Left cardiac atrium (tissue), 4 donors: ENCODE data around the gene SLC35E1. TPM values are rescaled to one million over a fixed set of nuclear protein-coding genes. Genes with fewer than 3 reads are reported as not detected.
A peak's percentile ranks its signal among the peaks of the same experiment; 100 is the strongest.

Source experiments
- ATAC-seq, 2 donors: fragments of 200-7000 bp; cut with Tn5 transposase; one replicate each; pipeline ENCODE4 v1.9.1; 2020; ENCODE audit warnings: mild to moderate bottlenecking in 2 of 2, moderate library complexity in 2 of 2
- DNase-seq: peaks from one replicate; pipeline ENCODE4 v3.0.0-alpha.2; 2020
- intact Hi-C, 2 donors: fragments of 100-400 bp; cut with DNase I; formaldehyde crosslinking; loops; one replicate each; pipeline versions ENCODE4 v1.14.1 to v1.15.1; 2022 to 2023
- total RNA-seq, 2 donors: library from RNA; stranded (reverse); fragmentation: NEBNext Ultra II Directional; extraction: Animal tissue kit (Norgen Biotek cat#: 25700); gene quantifications; one replicate each; pipeline ENCODE4 v1.2.1, GENCODE V29; 2021
- donor health status: DM: no; HTN: yes; CAD: no.
- donor health status: DM: no; HTN: yes; CAD: no; lungs with severe emphysema.
- donor health status: DM: yes; HTN: yes; CAD: no.
- donor health status: Dilated cardiomyopathy.

The SLC35E1 gene
- total RNA-seq, 2 donors from 2014 or later = 27.3 to 28.1 TPM

GRCh38 chr19:16585094-16585801 lies 13.0 kb upstream of the SLC35E1 start:
- intact Hi-C loops = loop anchor here in 1 of 2 donors (5.0 kb wide), 1 partner anchor 42 kb away; the partner anchor contains the start of gene MED26
- no peak for DNase-seq
- no peak for ATAC-seq

DNA sequence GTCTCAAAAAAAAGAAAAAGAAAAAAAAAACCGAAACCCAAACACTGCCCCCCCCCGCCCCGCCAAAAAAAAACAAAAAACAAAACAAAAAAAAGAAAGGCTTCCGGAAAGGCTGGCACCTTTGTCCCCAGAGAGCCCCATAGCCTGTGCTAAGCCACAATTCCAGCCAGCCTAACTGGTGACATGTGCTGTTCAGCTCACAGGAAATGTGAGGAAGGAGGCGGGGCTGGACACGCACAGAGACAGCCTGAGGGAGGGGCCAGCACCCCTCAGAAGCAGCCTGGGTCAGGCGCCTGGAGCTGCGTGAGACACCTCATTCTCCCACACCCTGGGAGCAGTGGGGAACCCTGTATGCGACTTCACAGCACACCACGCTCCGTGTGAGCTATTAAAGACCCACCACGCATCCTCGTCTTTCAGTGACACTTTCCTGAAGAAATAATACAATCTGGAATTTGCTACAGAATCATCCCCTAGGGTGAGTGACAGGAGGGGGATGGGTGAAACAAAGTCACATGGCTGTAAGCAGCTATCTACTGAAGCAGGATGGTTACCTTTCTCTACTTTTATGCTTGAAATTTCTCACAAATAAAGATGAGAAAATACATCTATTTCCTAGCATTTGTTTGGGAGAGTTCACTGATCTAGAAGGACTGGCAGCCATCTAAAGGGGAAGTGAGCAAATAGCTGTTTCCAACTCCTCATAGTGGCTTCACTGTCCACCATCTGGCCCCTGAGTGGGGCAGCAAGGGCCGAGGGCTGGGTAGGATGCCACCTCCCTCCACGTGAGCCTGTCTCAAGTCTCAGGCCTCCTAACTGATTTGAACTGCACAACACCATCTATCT lies 12.3 kb upstream of the SLC35E1 start:
- ATAC-seq (peak; percentile 78 to 88), DNase-seq (peak; percentile 89)
- intact Hi-C loops = loop anchor here in 1 of 2 donors (5.0 kb wide), 1 partner anchor 43 kb away; the partner anchor contains the start of gene MED26

DNA sequence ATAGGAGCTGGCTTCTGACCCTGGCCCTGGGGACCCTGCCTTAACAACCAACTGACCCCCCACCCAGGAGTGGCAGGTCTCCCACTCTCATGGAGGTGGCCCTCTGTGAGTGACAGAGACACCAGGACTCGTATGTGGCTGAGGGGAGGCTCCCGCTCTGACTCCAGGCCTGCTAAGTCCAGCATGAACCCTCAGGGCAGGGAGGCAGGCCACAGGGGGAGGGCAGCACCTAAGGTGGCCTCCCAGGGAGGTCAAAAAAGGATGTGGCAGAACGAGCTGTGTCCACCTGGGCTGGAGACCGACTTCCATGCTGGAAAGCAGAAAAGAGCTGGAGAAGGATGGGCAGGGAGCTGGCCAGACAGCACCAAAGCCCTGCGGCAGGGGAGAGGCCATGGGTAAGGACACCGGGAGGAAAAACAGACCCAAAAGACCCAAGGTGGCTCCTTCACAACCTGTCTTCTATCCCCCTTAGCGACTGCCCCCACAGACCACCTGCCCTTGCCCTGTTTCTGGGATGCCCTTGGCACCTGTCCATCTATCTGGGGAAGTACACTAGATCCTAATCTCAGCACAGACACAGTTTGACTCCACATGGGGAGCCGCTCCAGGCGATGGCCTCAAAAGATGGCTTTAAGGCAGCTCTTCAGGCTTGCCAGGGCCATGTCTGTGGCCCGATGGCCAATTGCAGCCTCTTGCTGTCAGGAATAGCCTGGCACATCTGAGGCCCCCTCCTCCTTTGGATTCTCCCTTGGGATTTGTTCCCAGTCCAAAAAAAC lies 10.5 kb upstream of the SLC35E1 start:
- intact Hi-C loops = no loop called here
- DNase-seq (peak; percentile 11), ATAC-seq (no peak)

DNA sequence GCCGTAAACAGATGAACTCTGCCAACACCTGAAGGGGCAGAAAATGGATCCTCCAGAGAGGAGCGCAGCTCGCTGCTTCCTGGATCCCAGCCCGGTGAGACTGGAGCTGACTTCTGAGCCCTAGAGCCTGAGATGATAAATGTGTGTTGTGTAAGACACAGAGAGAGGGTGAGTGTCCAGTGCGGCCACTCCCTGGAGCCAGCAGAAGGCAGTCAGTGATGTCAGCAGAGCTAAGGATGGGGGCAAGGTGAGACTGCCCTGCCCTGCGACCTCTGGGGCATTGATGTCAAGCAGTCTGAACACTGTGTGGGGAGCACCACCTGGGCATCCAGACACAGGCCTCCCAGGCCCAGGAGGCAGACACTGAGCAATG lies 9.7 kb upstream of the SLC35E1 start:
- DNase-seq = peak; percentile 33
- ATAC-seq = peak in 1 of 2 donors; percentile 50
- intact Hi-C loops = no loop called here

- intact Hi-C loops = no loop called here
- DNase-seq (peak; percentile 25), ATAC-seq (peak in 1 of 2 donors; percentile 16)
Measured at GRCh38 chr19:16581145-16581970, 9.1 kb upstream of the SLC35E1 start.

DNA sequence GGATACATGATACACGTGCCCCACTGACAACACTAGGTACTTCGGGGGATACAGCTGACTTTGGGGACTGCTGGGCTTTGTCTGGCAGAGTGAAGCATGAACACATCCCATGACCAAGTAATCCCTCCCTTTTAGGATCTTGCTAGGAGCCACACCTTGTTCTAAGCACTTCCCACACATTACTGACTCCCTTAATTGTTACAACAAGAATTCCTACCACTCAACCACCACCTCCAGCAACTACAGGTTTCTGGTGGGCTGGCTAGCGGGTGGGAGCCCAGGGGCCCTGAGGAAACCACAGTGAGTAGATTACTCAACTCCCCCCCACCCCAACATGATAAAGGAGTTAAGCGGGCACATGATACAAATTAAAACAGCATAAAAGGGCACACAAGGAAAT lies 7.2 kb upstream of the SLC35E1 start:
- no peak for ATAC-seq
- no peak for DNase-seq
- intact Hi-C loops = no loop called here

DNA sequence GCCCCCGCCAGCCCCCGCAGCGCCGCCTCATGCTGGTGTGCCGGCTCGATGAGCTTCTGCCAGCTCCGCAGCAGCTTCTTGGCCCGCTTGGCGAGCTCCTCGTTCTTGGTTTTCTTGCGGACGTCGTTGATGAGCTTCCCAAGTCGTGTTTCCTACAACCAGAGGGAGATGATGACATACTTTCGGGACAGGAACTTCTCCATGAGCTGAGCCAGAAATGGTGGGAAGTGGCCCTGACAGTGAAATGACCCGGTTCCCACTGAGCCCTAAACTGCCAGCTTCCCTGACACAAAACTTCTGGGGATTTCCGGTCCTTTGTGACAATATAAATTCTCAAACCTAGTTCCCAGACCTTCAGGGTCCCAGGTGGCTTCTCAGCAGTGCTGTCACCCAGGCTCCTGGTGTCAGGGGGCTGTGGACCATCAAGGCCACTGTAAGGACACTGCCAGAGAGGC lies 5.3 kb upstream of the SLC35E1 start:
- intact Hi-C loops = no loop called here
- DNase-seq (no peak), ATAC-seq (peak in 1 of 2 donors; percentile 16)

DNA sequence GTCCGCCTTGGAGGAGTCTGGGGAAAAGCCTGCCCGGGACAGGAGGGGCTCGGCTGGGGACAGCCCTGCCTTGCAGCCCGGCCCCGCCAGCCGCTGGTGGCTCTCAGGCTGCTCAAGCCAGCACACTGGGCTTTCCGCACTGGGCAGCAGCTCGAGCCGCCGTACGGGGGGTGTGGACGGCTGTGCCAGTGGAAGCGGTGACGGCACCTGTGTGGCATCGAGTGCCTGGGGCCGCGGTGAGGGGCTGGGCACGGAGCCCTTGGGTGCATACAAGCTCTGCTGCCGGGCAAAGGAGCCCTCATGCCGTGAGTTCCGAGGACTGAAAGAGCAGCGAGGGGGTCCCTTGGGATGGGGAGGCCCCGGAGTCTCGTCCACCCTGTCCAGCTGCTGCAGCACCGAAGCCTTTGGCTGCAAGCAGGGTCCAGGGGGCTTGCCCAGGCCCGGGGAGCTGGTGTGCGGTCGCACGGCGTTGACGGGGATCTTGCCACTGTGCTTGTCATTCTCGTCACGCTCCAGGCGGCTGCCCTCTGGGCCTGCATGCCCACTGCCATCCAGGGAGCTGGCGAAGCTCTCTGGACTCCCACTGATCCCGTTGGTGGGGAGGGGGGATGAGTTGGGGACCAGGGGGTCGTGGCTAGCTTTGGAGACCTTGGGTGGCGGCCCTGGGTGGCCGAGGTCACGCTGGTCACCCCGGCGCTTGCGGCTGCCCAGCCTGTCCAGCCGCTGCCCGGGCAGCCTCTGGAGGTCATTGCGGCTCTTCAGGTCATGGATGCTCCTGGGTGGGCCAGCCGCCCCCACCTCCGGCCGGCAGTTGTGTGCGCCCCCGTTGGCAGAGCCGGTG lies 4.7 kb upstream of the SLC35E1 start:
- intact Hi-C loops = no loop called here
- DNase-seq (no peak), ATAC-seq (no peak)

GRCh38 chr19:16575861-16576689 lies 3.9 kb upstream of the SLC35E1 start:
- intact Hi-C loops = no loop called here
- DNase-seq (no peak), ATAC-seq (no peak)

DNA sequence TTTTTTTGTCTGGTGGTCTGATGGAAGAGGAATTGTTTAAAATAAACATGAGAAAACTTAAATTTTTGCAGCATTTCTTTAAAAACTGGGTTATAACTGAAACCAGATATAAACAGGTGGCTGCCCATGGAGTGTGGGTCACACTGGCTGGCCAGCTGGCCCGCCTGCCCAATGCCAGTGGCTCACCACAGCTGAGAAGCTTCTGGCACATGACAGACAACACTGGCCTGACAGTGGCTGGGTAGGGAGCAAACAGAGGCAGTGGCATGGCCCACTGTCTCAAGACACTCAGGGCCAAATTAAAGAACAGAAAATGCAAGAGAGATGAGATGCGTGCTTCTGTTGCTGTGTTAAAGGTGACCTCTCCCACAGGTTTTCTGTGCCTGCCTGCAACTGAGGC lies 3.1 kb upstream of the SLC35E1 start:
- intact Hi-C loops = no loop called here
- ATAC-seq = no peak
- no peak for DNase-seq

DNA sequence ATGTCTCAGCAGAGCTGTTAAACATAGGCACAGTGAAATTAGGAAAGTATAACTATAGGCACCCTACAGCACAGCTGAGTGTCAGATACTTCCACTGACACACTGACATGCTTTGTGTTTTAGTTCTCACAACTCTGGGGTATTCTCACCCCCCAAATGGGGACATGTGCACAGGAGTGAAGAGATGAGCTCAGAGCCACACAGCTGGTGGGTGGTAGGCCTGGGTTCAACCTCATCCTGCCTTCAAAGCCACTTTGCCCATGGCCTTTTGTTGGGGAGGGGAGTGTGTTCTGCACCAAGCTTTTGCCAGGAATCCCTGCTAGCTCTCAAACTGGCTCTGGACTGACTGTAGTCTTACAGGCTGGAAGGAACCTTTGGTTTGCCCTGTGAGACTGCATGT lies 1.7 kb upstream of the SLC35E1 start:
- ATAC-seq = no peak
- DNase-seq = no peak
- intact Hi-C loops = no loop called here

GRCh38 chr19:16573296-16573695 lies 1.1 kb upstream of the SLC35E1 start:
- no peak for DNase-seq
- ATAC-seq = no peak
- intact Hi-C loops = no loop called here

DNA sequence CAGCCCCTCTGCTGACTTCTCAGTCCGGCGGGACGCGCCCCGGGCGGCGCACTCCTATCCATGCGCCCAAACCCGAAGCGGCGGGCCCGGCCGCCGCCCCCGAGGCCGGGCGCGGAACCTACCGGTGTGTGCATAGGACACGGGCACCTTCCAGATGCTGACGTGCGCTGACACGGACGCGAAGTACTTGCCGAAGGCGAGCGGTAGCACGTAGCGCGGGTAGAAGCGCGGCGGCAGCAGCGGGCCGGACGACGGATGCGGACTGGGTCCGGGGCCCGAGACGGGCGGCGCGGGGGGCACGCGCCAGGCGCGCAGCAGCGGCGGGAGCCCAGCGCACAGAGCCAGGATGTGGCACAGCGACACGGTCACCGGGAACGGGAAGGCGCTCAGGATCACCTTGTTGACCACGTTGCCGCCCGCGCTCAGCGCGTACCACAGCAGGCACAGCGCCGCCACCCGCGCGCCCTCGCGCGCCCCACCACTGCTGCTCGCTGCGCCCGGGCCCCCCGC lies 338 bp downstream of the SLC35E1 start:
- intact Hi-C loops = no loop called here
- DNase-seq (no peak), ATAC-seq (peak in 1 of 2 donors; percentile 1)

DNA sequence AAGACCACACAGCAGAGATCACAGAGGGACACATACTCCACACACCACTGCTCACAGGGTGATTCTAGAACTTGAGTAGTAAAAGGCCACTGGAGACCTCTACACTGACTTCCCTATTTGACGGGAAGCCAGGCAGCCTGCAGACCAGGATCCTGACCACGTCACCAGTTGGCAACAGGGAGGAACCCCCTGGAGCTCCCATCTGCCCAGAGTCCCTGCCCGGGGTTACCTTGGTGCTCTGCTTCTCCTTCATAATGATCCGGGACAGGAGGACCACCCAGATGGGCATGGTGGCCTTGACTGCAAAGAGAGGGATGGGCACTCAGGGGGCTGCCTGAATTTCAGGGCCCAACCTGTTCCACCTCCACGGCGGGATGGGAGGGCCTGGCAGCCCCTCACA lies 932 bp downstream of the SLC35E1 start:
- no peak for DNase-seq
- ATAC-seq = no peak
- intact Hi-C loops = no loop called here

- DNase-seq (no peak), ATAC-seq (no peak)
- intact Hi-C loops = no loop called here
Measured at GRCh38 chr19:16569609-16570320, 2.5 kb downstream of the SLC35E1 start.

GRCh38 chr19:16566702-16567101 lies 5.5 kb downstream of the SLC35E1 start:
- DNase-seq (no peak), ATAC-seq (no peak)
- intact Hi-C loops = no loop called here
